WTC11 (cell line): ENCODE results near the gene SULT1C2. TPM values are rescaled to one million over a fixed set of nuclear protein-coding genes. Genes with fewer than 3 reads are reported as not detected.

Experiments
- ATAC-seq: fragments of 200-7000 bp; cut with Tn5 transposase; 2 replicates; pipeline ENCODE4 v1.10.0; 2021; ENCODE audit warnings: mild to moderate bottlenecking, moderate library complexity
- CTCF ChIA-PET: fragments of 300-600 bp; sonication (Branson Sonifier 250); formaldehyde crosslinking; loops from one replicate; lab custom pipeline; 2021; ENCODE audit warnings: antibody characterized with exemption; lab: Charles Lee
- POLR2A ChIA-PET: fragments of 350-600 bp; sonication (Branson Sonifier 250); formaldehyde crosslinking; loops from one replicate; lab custom pipeline; 2021; ENCODE audit warnings: antibody characterized with exemption; lab: Charles Lee
- DNase-seq: peaks from one replicate; pipeline ENCODE4 v3.0.0; 2021; ENCODE audit warnings: low spot score
- H3K27ac Mint-ChIP-seq: 2 replicates; pipeline ENCODE4 v1.8.0; 2021; ENCODE audit warnings: mixed read lengths
- H3K27me3 Mint-ChIP-seq: 2 replicates; pipeline ENCODE4 v1.8.0; 2021; ENCODE audit warnings: low read depth, mild to moderate bottlenecking, moderate library complexity, mixed read lengths
- H3K36me3 Mint-ChIP-seq: 2 replicates; pipeline ENCODE4 v1.8.0; 2021; ENCODE audit warnings: mixed read lengths
- H3K4me1 Mint-ChIP-seq: 2 replicates; pipeline ENCODE4 v1.8.0; 2022; ENCODE audit warnings: mixed read lengths
- H3K4me3 Mint-ChIP-seq: 2 replicates; pipeline ENCODE4 v1.8.0; 2021; ENCODE audit warnings: mild to moderate bottlenecking, moderate library complexity, mixed read lengths
- H3K9me3 Mint-ChIP-seq: 2 replicates; pipeline ENCODE4 v1.8.0; 2021; ENCODE audit warnings: mixed read lengths
- ATF1 ChIP-seq: sonication (generic); formaldehyde crosslinking; IDR thresholded peaks from 2 replicates; pipeline ENCODE4 v1.8.1; 2023; ENCODE audit warnings: mild to moderate bottlenecking, moderate library complexity, missing genetic modification reagents
- CBFB ChIP-seq: sonication (generic); formaldehyde crosslinking; IDR thresholded peaks from 2 replicates; pipeline ENCODE4 v1.8.1; 2022; ENCODE audit warnings: mild to moderate bottlenecking, low read depth, missing genetic modification reagents
- CREB1 ChIP-seq: sonication (generic); formaldehyde crosslinking; IDR thresholded peaks from 2 replicates; pipeline ENCODE4 v1.8.0; 2023; ENCODE audit warnings: mild to moderate bottlenecking, missing genetic modification reagents
- FOXK1 ChIP-seq: sonication (generic); formaldehyde crosslinking; IDR thresholded peaks from 2 replicates; pipeline ENCODE4 v1.8.0; 2022; ENCODE audit warnings: mild to moderate bottlenecking, moderate library complexity, missing genetic modification reagents
- GABPB1 ChIP-seq: sonication (generic); formaldehyde crosslinking; IDR thresholded peaks from 2 replicates; pipeline ENCODE4 v1.8.1; 2023; ENCODE audit warnings: mild to moderate bottlenecking, missing genetic modification reagents
- KAT7 ChIP-seq: sonication (generic); formaldehyde crosslinking; IDR thresholded peaks from 2 replicates; pipeline ENCODE4 v1.8.1; 2023; ENCODE audit warnings: missing genetic modification reagents, mild to moderate bottlenecking, borderline replicate concordance
- MYBL2 ChIP-seq: sonication (generic); formaldehyde crosslinking; IDR thresholded peaks from 2 replicates; pipeline ENCODE4 v1.8.1; 2023; ENCODE audit warnings: mild to moderate bottlenecking, moderate library complexity, missing genetic modification reagents
- RORB ChIP-seq: fragments of 250-450 bp; sonication (Bioruptor Pico); IDR thresholded peaks from 2 replicates; pipeline ENCODE4 v1.9.0; 2021; ENCODE audit warnings: mild to moderate bottlenecking
- SMAD4 ChIP-seq: sonication (generic); formaldehyde crosslinking; IDR thresholded peaks from 2 replicates; pipeline ENCODE4 v1.8.0; 2022; ENCODE audit warnings: mild to moderate bottlenecking, missing genetic modification reagents
- TCF7 ChIP-seq: sonication (generic); formaldehyde crosslinking; IDR thresholded peaks from 2 replicates; pipeline ENCODE4 v1.8.0; 2022; ENCODE audit warnings: mild to moderate bottlenecking, low read depth, missing genetic modification reagents, moderate library complexity
- TEAD4 ChIP-seq: sonication (generic); formaldehyde crosslinking; IDR thresholded peaks from 2 replicates; pipeline ENCODE4 v1.8.0; 2022; ENCODE audit warnings: mild to moderate bottlenecking, missing genetic modification reagents
- ZNF671 ChIP-seq: fragments of 250-450 bp; sonication (Bioruptor Pico); IDR thresholded peaks from 2 replicates; pipeline ENCODE4 v1.8.0; 2021; ENCODE audit warnings: mild to moderate bottlenecking
- total RNA-seq: library from RNA; stranded (reverse); gene quantifications from 3 replicates; pipeline ENCODE4 v1.2.3, GENCODE V29; 2021
- TF ChIP-seq, protein P1 (sequence below): sonication (generic); formaldehyde crosslinking; IDR thresholded peaks from 2 replicates; pipeline ENCODE4 v1.8.0; 2023; ENCODE audit warnings: missing genetic modification reagents, mild to moderate bottlenecking, borderline replicate concordance
- TF ChIP-seq, protein P2 (sequence below): sonication (generic); formaldehyde crosslinking; IDR thresholded peaks from 2 replicates; pipeline ENCODE4 v1.8.0; 2023; ENCODE audit warnings: missing genetic modification reagents
- TF ChIP-seq, protein P3 (sequence below): sonication (generic); formaldehyde crosslinking; IDR thresholded peaks from 2 replicates; pipeline ENCODE4 v1.8.1; 2022; ENCODE audit warnings: mild to moderate bottlenecking, moderate library complexity, missing genetic modification reagents
- TF ChIP-seq, protein P4 (sequence below): fragments of 200-600 bp; IDR thresholded peaks from 2 replicates; pipeline ENCODE4 v1.8.0; 2022; ENCODE audit warnings: antibody characterized with exemption
- TF ChIP-seq, protein P5 (sequence below): sonication (generic); formaldehyde crosslinking; IDR thresholded peaks from 2 replicates; pipeline ENCODE4 v1.8.1; 2022; ENCODE audit warnings: missing genetic modification reagents, borderline replicate concordance
- TF ChIP-seq, protein P6 (sequence below): fragments of 250-450 bp; sonication (Bioruptor Pico); IDR thresholded peaks from 2 replicates; pipeline ENCODE4 v1.9.0; 2021; ENCODE audit warnings: mild to moderate bottlenecking
- TF ChIP-seq, protein P7 (sequence below): sonication (generic); formaldehyde crosslinking; IDR thresholded peaks from 2 replicates; pipeline ENCODE4 v1.8.0; 2022; ENCODE audit warnings: missing genetic modification reagents

The SULT1C2 gene
- total RNA-seq, 1 experiment from 2014 or later, result 2.2 TPM

DNA sequence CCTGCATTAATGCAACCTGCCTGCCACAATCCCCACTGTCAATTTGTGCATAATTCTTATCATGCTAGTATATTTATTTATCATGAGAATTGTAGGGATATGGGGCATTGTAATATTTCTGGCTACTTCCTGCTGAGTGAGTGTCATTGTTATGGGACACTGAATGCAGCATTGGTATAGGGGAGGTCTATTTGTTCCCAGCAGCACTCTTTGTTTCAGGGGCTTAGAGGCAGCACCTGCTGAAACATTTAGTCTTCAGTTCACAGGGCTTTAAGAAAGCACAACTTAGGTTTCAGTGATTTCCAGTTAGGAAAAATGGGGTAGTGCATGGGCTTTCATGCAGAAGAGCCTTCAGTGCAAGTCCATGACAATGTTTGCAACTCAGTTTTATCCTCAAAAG lies 25.3 kb upstream of the SULT1C2 start (continued):
- TF ChIP-seq, protein P1, sequence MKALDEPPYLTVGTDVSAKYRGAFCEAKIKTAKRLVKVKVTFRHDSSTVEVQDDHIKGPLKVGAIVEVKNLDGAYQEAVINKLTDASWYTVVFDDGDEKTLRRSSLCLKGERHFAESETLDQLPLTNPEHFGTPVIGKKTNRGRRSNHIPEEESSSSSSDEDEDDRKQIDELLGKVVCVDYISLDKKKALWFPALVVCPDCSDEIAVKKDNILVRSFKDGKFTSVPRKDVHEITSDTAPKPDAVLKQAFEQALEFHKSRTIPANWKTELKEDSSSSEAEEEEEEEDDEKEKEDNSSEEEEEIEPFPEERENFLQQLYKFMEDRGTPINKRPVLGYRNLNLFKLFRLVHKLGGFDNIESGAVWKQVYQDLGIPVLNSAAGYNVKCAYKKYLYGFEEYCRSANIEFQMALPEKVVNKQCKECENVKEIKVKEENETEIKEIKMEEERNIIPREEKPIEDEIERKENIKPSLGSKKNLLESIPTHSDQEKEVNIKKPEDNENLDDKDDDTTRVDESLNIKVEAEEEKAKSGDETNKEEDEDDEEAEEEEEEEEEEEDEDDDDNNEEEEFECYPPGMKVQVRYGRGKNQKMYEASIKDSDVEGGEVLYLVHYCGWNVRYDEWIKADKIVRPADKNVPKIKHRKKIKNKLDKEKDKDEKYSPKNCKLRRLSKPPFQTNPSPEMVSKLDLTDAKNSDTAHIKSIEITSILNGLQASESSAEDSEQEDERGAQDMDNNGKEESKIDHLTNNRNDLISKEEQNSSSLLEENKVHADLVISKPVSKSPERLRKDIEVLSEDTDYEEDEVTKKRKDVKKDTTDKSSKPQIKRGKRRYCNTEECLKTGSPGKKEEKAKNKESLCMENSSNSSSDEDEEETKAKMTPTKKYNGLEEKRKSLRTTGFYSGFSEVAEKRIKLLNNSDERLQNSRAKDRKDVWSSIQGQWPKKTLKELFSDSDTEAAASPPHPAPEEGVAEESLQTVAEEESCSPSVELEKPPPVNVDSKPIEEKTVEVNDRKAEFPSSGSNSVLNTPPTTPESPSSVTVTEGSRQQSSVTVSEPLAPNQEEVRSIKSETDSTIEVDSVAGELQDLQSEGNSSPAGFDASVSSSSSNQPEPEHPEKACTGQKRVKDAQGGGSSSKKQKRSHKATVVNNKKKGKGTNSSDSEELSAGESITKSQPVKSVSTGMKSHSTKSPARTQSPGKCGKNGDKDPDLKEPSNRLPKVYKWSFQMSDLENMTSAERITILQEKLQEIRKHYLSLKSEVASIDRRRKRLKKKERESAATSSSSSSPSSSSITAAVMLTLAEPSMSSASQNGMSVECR (CRISPR knock-in tag), result no peak
- TF ChIP-seq, all 79 proteins: peak for 0

DNA sequence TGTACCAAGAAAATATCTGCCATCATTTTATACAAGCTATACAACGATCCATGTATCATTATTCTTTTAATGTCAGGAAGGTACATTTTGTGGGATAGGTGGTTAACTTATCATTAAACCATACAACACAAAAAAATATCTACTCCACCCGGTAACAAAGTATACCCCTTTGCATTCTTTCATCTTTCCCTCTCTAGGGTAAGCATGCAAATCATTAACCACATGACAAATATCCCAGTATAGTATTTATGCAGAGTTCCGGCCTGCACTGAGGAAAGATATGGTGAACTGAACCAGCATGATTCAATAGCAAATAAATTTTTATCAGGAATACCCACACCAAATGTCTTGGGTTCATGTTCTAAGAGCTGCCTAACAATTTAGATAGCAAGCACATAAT lies 22.5 kb upstream of the SULT1C2 start:
- Mint-ChIP-seq H3K36me3 (peaks cover 5% of the 10 kb centered on the region), H3K27me3 (no peaks in the 10 kb centered on the region; the same call in 1 of the 2 replicates), H3K4me3 (no peak overlapping the region)
- TF ChIP-seq GABPB1 (CRISPR knock-in tag) (no peak), KAT7 (CRISPR knock-in tag) (no peak), TEAD4 (no peak), RORB (no peak), TCF7 (CRISPR knock-in tag) (no peak), SMAD4 (CRISPR knock-in tag) (no peak), CREB1 (no peak), ATF1 (no peak), MYBL2 (CRISPR knock-in tag) (no peak)
- TF ChIP-seq, protein P2, sequence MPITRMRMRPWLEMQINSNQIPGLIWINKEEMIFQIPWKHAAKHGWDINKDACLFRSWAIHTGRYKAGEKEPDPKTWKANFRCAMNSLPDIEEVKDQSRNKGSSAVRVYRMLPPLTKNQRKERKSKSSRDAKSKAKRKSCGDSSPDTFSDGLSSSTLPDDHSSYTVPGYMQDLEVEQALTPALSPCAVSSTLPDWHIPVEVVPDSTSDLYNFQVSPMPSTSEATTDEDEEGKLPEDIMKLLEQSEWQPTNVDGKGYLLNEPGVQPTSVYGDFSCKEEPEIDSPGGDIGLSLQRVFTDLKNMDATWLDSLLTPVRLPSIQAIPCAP (CRISPR knock-in tag), result no peak
- TF ChIP-seq, protein P3, sequence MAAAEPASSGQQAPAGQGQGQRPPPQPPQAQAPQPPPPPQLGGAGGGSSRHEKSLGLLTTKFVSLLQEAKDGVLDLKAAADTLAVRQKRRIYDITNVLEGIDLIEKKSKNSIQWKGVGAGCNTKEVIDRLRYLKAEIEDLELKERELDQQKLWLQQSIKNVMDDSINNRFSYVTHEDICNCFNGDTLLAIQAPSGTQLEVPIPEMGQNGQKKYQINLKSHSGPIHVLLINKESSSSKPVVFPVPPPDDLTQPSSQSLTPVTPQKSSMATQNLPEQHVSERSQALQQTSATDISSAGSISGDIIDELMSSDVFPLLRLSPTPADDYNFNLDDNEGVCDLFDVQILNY (CRISPR knock-in tag), result no peak
- TF ChIP-seq, all 79 proteins: peak for 0
- peaks cover 9% of the 10 kb centered on the region for H3K4me1 Mint-ChIP-seq
- CTCF ChIA-PET, result no interaction called here
- DNase-seq (no peak), ATAC-seq (no peak)
- H3K9me3 Mint-ChIP-seq, result peaks cover 24% of the 10 kb centered on the region
- POLR2A ChIA-PET, result no interaction called here
- H3K27ac Mint-ChIP-seq, result no peak overlapping the region

DNA sequence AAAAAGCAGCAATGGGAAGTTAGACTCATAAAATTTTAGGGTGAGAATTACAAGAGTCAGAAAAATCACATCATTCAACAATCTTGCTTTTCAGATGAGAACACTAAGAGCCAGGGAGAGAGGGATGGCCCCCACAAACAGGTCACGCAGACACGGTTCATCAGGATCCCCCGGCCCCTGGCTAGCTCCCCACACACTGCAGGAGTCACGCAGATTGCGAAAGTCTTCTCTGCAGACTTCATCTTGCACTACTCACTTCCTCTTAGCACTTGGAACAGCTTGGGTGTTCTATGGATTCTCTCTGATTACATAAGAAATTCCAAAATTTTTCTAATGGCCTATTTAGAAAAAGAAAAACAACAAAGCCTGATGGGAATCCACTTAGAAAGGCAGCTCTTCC lies 21.6 kb upstream of the SULT1C2 start:
- no peak for DNase-seq
- CTCF ChIA-PET, result no interaction called here
- H3K4me1 Mint-ChIP-seq, result peaks cover 9% of the 10 kb centered on the region
- no peak for ATAC-seq
- H3K4me3 Mint-ChIP-seq, result no peak overlapping the region
- TF ChIP-seq FOXK1 (CRISPR knock-in tag), result no peak
- no peak for TF ChIP-seq CBFB (CRISPR knock-in tag)
- TF ChIP-seq, protein P4, sequence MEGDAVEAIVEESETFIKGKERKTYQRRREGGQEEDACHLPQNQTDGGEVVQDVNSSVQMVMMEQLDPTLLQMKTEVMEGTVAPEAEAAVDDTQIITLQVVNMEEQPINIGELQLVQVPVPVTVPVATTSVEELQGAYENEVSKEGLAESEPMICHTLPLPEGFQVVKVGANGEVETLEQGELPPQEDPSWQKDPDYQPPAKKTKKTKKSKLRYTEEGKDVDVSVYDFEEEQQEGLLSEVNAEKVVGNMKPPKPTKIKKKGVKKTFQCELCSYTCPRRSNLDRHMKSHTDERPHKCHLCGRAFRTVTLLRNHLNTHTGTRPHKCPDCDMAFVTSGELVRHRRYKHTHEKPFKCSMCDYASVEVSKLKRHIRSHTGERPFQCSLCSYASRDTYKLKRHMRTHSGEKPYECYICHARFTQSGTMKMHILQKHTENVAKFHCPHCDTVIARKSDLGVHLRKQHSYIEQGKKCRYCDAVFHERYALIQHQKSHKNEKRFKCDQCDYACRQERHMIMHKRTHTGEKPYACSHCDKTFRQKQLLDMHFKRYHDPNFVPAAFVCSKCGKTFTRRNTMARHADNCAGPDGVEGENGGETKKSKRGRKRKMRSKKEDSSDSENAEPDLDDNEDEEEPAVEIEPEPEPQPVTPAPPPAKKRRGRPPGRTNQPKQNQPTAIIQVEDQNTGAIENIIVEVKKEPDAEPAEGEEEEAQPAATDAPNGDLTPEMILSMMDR, result no peak
- TF ChIP-seq, protein P5, sequence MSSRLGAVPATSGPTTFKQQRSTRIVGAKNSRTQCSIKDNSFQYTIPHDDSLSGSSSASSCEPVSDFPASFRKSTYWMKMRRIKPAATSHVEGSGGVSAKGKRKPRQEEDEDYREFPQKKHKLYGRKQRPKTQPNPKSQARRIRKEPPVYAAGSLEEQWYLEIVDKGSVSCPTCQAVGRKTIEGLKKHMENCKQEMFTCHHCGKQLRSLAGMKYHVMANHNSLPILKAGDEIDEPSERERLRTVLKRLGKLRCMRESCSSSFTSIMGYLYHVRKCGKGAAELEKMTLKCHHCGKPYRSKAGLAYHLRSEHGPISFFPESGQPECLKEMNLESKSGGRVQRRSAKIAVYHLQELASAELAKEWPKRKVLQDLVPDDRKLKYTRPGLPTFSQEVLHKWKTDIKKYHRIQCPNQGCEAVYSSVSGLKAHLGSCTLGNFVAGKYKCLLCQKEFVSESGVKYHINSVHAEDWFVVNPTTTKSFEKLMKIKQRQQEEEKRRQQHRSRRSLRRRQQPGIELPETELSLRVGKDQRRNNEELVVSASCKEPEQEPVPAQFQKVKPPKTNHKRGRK, result no peak
- TF ChIP-seq ZNF671 (CRISPR knock-in tag), result no peak
- TF ChIP-seq, protein P6, sequence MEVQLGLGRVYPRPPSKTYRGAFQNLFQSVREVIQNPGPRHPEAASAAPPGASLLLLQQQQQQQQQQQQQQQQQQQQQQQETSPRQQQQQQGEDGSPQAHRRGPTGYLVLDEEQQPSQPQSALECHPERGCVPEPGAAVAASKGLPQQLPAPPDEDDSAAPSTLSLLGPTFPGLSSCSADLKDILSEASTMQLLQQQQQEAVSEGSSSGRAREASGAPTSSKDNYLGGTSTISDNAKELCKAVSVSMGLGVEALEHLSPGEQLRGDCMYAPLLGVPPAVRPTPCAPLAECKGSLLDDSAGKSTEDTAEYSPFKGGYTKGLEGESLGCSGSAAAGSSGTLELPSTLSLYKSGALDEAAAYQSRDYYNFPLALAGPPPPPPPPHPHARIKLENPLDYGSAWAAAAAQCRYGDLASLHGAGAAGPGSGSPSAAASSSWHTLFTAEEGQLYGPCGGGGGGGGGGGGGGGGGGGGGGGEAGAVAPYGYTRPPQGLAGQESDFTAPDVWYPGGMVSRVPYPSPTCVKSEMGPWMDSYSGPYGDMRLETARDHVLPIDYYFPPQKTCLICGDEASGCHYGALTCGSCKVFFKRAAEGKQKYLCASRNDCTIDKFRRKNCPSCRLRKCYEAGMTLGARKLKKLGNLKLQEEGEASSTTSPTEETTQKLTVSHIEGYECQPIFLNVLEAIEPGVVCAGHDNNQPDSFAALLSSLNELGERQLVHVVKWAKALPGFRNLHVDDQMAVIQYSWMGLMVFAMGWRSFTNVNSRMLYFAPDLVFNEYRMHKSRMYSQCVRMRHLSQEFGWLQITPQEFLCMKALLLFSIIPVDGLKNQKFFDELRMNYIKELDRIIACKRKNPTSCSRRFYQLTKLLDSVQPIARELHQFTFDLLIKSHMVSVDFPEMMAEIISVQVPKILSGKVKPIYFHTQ (CRISPR knock-in tag), result no peak
- TF ChIP-seq, protein P7, sequence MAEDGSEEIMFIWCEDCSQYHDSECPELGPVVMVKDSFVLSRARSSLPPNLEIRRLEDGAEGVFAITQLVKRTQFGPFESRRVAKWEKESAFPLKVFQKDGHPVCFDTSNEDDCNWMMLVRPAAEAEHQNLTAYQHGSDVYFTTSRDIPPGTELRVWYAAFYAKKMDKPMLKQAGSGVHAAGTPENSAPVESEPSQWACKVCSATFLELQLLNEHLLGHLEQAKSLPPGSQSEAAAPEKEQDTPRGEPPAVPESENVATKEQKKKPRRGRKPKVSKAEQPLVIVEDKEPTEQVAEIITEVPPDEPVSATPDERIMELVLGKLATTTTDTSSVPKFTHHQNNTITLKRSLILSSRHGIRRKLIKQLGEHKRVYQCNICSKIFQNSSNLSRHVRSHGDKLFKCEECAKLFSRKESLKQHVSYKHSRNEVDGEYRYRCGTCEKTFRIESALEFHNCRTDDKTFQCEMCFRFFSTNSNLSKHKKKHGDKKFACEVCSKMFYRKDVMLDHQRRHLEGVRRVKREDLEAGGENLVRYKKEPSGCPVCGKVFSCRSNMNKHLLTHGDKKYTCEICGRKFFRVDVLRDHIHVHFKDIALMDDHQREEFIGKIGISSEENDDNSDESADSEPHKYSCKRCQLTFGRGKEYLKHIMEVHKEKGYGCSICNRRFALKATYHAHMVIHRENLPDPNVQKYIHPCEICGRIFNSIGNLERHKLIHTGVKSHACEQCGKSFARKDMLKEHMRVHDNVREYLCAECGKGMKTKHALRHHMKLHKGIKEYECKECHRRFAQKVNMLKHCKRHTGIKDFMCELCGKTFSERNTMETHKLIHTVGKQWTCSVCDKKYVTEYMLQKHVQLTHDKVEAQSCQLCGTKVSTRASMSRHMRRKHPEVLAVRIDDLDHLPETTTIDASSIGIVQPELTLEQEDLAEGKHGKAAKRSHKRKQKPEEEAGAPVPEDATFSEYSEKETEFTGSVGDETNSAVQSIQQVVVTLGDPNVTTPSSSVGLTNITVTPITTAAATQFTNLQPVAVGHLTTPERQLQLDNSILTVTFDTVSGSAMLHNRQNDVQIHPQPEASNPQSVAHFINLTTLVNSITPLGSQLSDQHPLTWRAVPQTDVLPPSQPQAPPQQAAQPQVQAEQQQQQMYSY (CRISPR knock-in tag), result no peak
- H3K27ac Mint-ChIP-seq, result no peak overlapping the region
- no peaks in the 10 kb centered on the region; the same call in 1 of the 2 replicates for H3K27me3 Mint-ChIP-seq
- H3K36me3 Mint-ChIP-seq, result peaks cover 5% of the 10 kb centered on the region
- peaks cover 17% of the 10 kb centered on the region for H3K9me3 Mint-ChIP-seq
- POLR2A ChIA-PET, result no interaction called here
